ENCODE measurements around the gene TBC1D5.

TBC1D5 gene

GRCh38 chr3:17333446-17333845 lies 409.0 kb downstream of the TBC1D5 start:
- DNase-seq, result no peak

- no peak for DNase-seq
Measured at GRCh38 chr3:17330660-17331059, 411.8 kb downstream of the TBC1D5 start.

GRCh38 chr3:17329927-17330326 lies 412.5 kb downstream of the TBC1D5 start:
- no peak for DNase-seq

- no peak for DNase-seq
Measured at GRCh38 chr3:17322106-17322793, 420.2 kb downstream of the TBC1D5 start.

GRCh38 chr3:17320266-17320665 lies 422.2 kb downstream of the TBC1D5 start:
- no peak for DNase-seq

GRCh38 chr3:17315897-17316296 lies 426.5 kb downstream of the TBC1D5 start:
- DNase-seq, result no peak

- DNase-seq, result no peak
Measured at GRCh38 chr3:17314171-17314570, 428.3 kb downstream of the TBC1D5 start.

GRCh38 chr3:17313746-17314145 lies 428.7 kb downstream of the TBC1D5 start:
- no peak for DNase-seq

- no peak for DNase-seq
Measured at GRCh38 chr3:17310983-17311382, 431.4 kb downstream of the TBC1D5 start.

- DNase-seq, result no peak
Measured at GRCh38 chr3:17307887-17308286, 434.5 kb downstream of the TBC1D5 start.

GRCh38 chr3:17307482-17307881 lies 434.9 kb downstream of the TBC1D5 start:
- DNase-seq, result peak; percentile 3

GRCh38 chr3:17304969-17305368 lies 437.5 kb downstream of the TBC1D5 start:
- no peak for DNase-seq

- no peak for DNase-seq
Measured at GRCh38 chr3:17302774-17303173, 439.7 kb downstream of the TBC1D5 start.

GRCh38 chr3:17302170-17302569 lies 440.3 kb downstream of the TBC1D5 start:
- DNase-seq, result no peak

GRCh38 chr3:17301271-17301670 lies 441.2 kb downstream of the TBC1D5 start:
- DNase-seq, result no peak

- DNase-seq, result no peak
Measured at GRCh38 chr3:17300441-17300840, 442.0 kb downstream of the TBC1D5 start.

GRCh38 chr3:17298038-17298437 lies 444.4 kb downstream of the TBC1D5 start:
- DNase-seq, result no peak

GRCh38 chr3:17292556-17292955 lies 449.9 kb downstream of the TBC1D5 start:
- no peak for DNase-seq

- no peak for DNase-seq
Measured at GRCh38 chr3:17290894-17291293, 451.5 kb downstream of the TBC1D5 start.

- no peak for DNase-seq
Measured at GRCh38 chr3:17288839-17289399, 453.5 kb downstream of the TBC1D5 start.

- no peak for DNase-seq
Measured at GRCh38 chr3:17287006-17287689, 455.3 kb downstream of the TBC1D5 start.

- no peak for DNase-seq
Measured at GRCh38 chr3:17278006-17278405, 464.4 kb downstream of the TBC1D5 start.

GRCh38 chr3:17266846-17267245 lies 475.6 kb downstream of the TBC1D5 start:
- no peak for DNase-seq

GRCh38 chr3:17261627-17262369 lies 480.6 kb downstream of the TBC1D5 start:
- no peak for DNase-seq
